HG03159 (cell line): ENCODE measurements around the gene RIMKLB.
"Not testable (repeated sequence)": the region's sequence is repeated elsewhere in the genome, so short reads cannot be mapped to it uniquely, and the experiment has no call there.

Experiments used
- ATAC-seq: cut with Tn5 transposase; IDR thresholded peaks from one replicate; pipeline ENCODE4 v1.9.1; 2021; ENCODE audit warnings: mild to moderate bottlenecking, moderate library complexity; ENCODE audit not compliant: unreplicated experiment

Gene RIMKLB

GRCh38 chr12:8816448-8817050 lies 118.8 kb downstream of the RIMKLB start:
- no peak for ATAC-seq

GRCh38 chr12:8817856-8818255 lies 120.1 kb downstream of the RIMKLB start:
- ATAC-seq = no peak

- ATAC-seq = no peak
Measured at GRCh38 chr12:8818526-8818925, 120.7 kb downstream of the RIMKLB start.

GRCh38 chr12:8819666-8819980 lies 121.8 kb downstream of the RIMKLB start:
- ATAC-seq = no peak

GRCh38 chr12:8820676-8821407 lies 123.1 kb downstream of the RIMKLB start:
- ATAC-seq = not testable (repeated sequence)

GRCh38 chr12:8821591-8821990 lies 123.8 kb downstream of the RIMKLB start:
- ATAC-seq = no peak

GRCh38 chr12:8822298-8822697 lies 124.5 kb downstream of the RIMKLB start, which contains the start of gene A2ML1:
Gene A2ML1, plus strand, starts transcription at chr12:8822621. Its CDS starts 31 bp downstream, at chr12:8822652.
- no peak for ATAC-seq

GRCh38 chr12:8823565-8824300 lies 125.9 kb downstream of the RIMKLB start:
- no peak for ATAC-seq

GRCh38 chr12:8827551-8828256 lies 129.9 kb downstream of the RIMKLB start:
- no peak for ATAC-seq

- ATAC-seq = no peak
Measured at GRCh38 chr12:8828257-8829124, 130.7 kb downstream of the RIMKLB start.

- no peak for ATAC-seq
Measured at GRCh38 chr12:8829125-8829518, 131.3 kb downstream of the RIMKLB start.

- ATAC-seq = no peak
Measured at GRCh38 chr12:8829621-8830020, 131.8 kb downstream of the RIMKLB start.

- ATAC-seq = no peak
Measured at GRCh38 chr12:8831116-8831515, 133.3 kb downstream of the RIMKLB start.

GRCh38 chr12:8832500-8832899 lies 134.7 kb downstream of the RIMKLB start:
- ATAC-seq = no peak
